Activated CD4-positive, alpha-beta T cell treated with anti-CD3 and anti-CD28 coated beads, Interleukin-2, amount 50 U/mL, for 4 hours (primary cell): ENCODE results near the gene TAF3.

ENCODE experiments used
- DNase-seq, 2 experiments: peaks; one replicate each; pipeline ENCODE4 v3.0.0-alpha.2; 2020

The TAF3 gene

DNA sequence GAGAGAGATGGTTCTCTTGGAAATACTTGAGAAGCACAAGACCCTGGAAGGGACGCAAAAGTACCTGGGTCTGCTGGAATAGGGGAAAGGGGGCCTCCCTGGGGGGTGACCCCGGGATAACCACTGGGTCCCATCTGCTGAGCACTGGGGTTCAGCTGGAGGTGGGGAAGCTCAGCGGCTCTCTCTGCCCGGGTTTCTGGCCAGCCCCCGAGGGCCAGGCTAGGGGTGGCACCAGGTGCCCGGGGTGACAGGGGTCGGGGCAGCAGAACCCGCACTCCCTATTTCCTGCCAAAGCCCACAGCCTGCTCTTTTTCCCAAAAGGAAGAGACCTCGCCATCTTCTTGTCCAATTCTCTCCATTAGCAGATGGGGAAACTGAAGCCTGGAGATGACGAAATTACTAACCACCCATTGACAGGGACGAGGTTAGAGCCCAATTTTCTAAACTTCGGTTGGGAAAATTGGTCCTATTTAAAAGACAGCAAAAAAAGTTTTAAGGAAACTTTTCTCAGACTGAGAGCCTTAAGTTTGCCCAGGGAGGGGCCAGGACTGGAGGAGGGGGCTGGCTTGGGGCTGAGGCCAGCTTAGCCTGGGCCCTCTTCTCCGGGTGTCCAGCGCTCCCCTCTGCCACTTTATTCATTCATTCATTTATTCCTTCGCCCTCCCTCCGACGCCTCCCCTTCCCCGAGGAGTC lies 218.3 kb downstream of the TAF3 start:
- no peak for DNase-seq

DNA sequence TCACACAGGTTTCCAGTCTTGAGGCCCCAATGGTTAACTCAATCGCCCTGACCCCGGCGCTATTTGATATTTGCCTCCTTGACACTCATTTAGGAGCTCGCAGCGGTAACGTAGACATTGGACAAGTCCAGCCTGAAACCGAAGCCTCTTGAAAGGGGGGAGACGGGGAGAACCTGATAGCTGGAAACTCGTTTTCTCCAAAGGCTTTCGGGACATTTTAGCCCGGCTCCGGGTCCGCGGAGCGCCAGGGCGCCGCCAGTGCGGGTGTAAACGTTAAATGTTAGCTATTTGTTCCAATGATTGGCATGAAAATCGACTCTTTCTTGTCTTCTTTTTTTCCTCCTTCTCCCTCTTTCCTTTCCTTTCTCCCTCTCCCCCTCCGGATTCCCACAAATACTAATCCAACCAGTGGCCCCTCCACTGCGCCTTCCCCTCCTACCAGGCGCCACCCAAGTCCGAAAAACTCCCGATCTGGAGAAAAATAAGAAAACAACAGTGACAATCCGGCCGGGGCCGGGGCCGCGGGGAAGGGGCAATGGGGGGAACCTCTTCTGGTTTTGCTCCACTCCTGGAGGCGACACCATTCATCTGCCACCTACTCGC lies 219.0 kb downstream of the TAF3 start:
- no peak for DNase-seq

DNA sequence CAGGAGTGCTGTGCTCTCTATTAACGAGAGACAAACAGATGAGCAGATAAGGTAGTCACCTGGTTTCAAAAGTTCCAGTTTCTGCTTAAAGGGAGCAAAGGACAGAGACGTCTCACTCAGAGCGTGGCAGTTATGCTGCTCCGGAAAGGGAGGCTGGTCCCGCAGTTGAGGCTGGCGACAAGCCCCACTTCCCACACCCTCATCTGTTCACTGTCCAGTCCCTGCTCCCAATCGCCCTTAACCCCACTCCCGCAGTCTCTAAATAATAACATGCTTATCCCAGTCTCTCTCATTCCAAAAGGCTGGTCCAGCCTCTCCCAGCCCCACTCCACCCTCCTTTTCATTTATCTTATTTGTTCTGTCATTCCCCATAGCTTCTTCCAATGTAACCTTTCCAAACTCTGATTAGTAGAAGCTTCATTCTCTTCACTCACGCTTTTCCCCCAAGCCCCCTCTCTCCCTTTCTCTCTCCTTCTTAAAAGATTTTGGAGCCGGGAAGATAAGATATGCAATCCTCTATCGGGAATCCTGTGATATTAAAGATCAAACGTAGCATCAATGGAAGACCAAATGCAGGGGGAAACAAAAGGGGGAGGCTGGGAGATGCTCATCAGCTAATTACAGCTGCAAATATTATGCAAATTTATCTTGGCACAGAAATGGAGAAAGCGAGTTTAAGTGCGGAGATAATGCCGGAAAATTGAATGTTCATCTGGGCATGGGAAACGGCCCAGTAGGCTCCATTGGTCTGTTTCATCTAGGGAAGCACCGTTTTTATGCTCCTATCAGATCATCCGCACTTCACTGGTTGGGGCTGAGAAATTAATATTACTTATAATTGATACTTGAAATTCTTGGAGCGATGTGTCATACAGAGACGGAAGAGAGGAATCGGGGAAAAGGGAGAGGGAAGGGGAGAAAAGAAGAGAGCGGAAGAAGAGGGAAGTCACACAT lies 219.9 kb downstream of the TAF3 start:
- no peak for DNase-seq

DNA sequence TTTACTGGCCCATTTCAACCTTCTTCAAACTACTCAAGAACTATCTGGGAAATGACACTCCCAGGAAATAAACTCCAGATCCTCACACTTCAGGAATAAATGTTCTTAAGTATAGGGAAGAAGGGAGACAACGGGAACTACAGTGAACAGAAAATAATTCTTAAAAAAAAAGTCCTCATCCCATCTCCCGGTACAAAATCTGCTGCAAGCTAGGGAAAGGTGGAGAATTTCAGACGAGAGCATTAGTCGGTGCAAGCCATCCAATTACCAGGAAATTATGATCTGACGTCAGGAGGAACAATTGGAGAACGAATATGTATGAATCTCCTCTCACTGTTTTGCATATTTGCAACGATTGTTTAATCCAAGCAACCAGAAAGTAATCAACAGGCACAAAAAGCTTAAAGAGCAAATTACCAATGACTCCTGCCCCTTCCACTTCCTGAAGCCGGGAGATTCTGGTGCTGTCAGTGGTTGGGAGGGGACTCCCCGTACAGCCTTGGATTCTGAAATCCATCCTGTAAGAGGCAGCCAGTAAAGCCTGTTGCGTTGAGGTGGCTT lies 221.1 kb downstream of the TAF3 start:
- no peak for DNase-seq

DNA sequence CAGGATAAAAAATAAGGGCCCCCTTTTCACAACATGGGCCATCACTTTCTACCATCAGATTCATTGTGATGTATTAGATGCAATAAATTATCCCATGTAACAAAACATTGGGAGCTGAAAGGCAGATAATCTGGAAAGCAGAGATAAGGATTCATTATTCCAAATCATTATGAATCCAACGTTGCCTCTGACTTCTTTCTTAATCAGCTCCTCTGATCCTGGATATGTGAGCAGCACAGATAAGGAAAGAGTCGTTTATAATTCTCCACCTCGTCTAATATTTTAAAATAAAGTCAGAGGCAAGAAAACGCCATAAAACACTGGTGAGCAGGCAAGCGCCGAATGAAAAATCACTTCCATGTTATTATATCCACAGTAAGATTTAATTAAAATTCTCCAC lies 222.3 kb downstream of the TAF3 start:
- no peak for DNase-seq

DNA sequence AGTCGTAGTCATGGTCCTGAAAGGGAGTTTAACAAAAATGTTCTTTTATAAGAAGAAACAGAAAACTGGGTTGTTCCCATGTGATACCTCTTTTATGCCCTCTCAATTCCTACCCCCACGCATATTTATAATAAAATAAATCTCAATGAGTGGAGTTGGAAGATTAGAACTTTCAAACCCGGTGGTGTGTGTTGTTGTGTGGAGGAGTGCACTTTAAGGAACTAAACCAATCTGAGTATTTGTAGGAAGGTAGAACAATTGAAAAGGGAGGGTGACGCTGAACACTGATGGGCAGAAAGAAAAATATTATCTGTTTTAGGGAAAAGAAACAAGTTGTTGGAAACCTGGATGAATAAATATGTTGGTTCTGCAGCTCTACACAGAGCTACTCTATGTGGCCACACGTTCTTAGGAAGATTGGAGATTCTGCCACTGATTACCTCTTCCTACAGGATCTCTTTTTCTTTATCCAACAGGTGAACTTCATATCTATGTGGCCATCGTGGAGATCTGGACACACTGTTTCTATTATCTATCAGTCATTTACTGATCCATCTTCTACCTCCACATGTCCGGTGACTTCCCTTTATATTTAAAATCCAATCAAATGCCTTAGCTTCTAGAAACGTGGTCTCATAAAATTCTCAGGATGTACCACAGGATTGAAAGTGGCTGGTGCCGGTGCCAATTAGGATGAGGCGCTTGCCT lies 223.1 kb downstream of the TAF3 start:
- DNase-seq, result no peak

DNA sequence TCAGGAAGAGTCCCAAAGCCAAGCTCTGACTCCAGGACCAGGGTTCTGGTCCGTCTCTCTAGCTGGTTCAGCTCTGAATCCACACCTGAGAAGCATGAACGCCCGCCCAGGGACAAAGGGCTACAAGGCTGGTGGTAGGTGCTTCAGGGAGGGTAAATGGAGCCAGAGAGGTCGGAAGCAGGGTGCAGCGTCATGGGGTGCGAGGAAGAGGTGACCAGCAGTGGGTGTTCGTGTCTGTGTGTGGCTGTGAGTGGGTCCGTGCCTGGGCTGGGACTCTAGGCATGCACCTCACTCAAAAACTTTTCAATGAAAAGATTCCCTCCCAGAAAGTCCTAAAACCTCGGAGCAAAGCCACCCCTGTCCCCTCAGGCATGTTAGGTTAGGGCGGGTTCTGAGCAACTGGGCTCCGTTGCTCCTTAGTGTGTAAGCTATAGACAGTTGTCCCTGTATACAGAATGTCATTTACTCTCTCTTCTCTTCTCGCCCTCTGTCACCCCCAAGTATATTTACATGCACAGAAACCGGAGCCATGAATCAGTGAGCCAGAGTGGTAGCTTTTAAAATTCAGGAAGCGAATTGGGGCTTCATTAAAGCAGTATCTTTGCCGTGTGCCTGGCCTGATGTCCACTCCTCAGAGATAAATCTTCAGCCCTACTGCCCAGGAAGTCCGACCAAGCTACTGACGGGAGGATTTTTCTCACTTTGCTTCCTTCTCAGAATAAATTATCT lies 223.9 kb downstream of the TAF3 start:
- no peak for DNase-seq

DNA sequence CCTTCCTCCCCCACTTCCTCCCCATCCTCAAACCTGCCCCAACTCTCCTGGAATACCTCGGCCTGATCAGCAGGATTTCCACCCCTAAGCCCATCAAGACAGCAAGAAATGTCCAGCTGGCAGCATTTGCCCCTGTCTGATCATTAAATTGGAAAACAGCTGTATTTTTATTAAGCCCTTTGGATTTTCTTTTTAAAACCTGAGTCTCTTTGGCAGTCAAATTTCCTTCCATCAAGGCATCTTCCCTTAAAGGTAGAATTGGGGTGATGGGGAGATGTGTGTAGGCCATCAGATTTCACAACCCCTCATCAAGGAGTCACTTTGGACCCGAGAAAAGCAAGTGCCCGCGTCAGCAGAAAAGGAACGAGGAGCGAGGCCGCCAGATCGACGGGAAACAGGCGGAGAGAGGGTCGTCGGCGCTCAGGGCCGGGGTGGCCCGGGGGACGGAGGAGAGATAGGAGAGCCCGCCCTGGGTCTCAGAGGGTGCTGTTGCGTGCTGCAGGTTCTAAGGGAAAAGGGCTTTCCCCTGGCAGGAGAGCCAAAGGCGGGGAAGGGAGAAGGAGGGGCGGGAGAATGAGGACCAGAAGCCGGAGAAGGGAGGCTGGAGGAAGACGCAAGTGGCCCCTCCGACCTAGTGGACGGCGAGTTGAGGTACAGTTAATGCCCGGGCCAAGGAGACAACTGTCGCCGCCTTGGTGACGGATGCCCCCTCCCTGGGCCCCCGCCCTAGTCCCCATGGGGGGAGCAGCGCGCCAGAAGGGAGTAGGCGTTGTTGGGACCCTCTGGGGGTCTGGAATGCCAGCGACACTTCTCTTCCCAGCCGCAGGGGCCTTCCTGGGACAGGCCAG lies 224.6 kb downstream of the TAF3 start:
- DNase-seq, result no peak

DNA sequence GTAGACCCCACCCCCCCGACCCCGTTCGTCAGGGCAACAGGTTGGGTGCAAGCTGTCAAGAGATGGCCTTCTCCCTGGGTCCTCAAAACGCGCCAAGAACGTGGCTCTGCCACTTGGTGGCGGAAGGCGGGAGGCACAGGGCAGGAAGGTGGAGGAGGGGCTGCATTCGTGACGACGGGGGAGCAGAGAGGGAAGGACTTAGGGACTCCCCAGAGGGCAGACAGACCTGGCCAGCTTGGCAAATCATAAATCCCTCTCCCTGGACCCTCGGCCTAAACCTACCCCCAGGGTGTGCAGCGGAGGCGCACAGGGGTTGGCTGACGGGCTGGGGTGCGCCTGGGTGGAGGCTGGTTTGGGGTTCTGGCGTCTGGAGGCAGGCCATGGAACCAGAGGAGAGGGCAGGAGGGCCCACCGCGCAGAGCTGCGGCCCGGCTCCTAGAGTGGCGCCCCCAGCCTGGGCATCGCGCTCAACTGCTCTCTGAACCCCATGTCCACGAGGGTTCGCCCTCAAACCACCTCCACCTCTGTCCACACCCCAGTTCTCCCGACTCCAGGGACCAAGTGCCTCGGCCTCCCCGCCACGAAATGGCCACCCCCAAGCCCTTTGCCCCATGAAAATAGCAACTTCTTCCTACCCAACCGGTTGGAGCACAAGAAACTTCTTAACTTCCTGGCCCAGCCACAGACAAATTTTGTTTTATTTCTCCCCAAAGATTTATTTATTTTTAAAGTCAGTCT lies 225.4 kb downstream of the TAF3 start:
- DNase-seq, result no peak

DNA sequence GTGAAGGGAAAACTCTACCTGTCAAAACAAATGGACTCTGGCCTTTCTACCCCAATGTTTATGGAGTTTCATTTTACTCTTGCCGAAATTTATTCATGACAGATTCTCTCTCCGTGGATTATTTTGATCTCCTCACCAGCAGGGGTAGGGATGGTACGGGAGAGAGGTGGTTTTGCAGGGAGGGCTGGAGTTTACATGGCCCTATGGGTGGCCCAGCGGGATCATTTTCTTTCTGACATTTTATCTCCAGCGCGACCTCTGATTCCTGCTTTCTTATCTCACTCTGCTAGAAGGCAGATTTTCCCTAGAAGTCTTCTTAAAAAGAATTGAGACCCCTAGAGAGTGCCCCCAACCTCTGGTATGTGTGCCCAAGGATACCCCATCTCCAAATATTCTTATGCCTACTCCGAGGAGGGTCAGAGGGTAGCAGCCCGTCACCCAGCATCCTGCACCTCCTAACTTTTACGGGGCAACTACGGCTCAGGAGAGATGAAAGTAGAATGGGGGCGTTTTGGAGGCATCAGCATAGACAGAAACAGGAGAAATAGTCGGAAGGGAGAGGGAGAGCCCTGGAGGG lies 226.1 kb downstream of the TAF3 start:
- DNase-seq, result no peak

DNA sequence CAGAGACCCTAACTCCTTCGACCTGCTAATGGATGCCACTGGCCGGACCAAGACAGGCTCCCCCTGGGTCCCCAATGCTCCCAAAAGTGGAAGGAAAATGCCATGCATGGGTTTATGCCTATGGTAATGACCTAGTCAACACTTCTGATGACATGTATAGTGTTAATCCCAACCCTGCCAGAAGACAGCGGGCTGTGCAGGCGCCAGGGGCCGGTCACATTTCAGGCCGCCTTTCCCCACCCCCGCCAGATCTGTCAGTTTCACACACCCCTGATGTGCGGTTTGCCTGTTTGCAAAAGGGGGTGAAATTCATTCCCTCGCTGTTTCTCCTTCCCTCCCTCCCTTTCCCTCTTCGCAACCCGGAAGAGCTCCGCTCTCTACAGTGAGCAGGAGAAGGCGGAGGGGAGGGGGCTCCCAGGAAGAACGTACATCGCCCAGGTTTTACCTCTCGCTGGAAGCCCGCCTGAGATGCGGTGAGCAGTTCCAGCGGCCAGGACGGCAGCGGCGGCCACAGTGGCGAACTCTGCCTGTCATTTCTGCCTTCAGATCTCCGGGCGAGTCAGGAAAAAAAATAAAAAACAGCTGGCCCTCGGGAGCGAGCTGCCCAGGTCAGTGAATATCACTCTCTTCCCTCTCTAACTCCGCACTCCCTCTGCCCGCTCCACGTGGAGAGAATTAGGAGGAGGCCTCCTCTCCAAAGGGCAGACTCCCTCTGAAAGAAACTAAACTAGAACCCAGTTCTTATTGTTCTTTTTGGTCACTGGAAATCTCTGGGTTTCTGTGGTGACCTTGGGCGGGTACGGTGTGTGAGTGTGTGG lies 226.8 kb downstream of the TAF3 start:
- DNase-seq, result no peak

DNA sequence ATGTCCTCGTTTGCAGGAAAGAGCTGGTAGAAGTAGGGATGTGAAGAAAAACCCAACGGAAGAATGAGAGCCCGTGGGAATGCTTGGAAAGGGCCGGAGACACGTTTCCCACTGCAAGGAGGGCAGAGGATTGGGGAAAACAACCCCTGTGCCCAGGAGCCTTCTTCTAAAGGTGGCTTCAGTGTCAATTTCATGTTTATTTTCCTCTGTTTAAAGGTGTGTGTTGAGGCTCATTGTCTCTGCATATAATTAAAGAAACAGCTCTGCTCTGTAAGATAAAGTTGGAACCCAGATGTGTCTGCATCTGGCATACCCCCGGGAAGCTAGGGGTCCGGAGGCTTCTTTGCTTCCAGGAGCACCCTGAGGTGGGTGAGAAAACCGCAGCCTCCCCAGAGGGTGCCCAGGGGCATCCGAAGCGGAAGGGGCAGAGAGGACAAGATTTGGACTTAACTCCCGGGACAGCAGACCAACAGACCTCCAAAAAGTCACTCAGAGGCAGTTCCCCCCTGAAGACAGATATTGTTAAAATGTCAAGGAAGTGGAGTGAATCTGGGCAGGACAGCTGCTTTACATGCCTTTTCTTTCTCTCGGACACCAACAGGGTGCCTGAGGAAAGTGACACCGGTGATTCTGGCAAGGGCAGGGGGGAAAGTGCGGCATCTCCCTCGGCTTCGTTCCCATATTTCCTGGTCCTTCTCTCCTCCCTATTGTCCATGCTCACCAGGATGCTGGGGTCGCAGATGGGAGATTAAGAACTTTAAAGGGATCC lies 227.6 kb downstream of the TAF3 start:
- no peak for DNase-seq

DNA sequence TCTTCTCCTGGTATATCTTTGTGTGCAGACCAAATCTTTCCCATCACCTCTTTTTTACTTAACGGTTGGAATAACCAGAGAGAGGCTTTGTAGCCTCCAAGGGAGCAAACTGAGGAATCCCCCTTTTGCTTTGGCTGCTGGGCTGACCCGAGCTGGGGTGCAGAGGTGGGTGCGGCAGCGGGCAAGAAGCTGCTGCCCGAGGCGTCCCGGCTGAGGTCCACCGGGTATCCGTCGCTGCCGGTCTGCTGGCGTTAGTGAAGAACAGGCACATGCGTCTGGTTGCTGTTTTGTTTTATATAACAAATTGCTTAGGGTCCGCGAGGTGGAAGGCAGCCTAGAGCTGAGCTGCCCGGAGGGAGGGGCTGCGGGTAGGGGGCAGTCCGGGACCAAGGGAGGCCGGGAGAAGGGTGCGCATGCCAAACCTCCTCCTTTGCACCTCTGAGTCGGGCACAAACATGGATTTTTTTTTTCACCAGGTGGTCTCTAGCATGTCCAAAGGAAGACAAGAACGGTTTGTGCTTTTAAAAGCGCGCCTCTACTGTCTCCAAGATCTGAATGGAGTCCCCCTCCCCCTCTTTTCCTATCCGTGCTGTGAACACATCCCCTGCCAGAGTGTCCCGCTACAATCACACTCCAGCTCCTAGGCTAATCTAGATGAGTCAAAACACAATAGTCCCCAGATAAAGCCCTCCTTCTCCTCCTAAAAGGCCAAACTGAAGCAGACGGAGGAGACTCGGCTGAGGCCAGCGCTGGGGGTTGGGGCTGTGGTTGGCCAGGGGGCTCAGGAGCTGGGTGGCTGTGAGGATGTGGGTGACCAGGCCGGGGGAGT lies 229.4 kb downstream of the TAF3 start:
- no peak for DNase-seq

DNA sequence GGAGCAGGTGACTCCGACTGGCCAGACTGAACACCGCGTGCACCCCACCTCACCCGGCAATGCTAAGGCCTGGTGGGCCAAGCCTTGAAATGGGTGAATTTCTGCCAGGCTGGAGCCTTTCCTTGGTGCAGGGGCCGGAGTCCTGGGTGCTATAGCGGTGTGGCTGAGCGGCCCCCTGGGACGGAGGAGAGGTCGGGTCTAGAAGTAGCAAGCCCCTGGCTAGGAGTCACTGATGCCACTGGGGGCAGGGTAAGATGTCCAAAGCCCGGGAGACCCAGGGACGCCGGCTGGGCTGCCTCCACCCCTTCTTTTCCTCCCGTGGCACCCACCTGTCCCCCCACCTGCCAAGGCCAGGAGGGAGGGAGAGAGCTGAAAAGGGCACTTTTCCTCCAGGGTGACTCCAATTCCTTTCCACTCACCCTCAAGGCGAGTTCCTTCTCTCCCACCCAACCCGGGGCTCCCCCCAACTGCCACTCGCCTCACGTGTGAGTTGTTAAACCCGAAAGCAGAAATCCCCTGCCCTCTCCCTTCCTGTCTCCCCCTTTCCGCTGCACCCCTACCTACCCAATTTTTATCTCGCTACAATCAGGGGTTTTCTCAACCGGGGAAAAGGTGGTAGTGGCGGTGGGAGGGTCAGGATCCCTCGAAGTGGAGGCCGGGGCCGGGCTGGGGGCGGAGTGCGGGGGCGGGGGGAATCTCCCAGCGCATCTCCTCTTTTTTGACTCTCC lies 230.1 kb downstream of the TAF3 start:
- DNase-seq, result peak; percentile 49 to 57

DNA sequence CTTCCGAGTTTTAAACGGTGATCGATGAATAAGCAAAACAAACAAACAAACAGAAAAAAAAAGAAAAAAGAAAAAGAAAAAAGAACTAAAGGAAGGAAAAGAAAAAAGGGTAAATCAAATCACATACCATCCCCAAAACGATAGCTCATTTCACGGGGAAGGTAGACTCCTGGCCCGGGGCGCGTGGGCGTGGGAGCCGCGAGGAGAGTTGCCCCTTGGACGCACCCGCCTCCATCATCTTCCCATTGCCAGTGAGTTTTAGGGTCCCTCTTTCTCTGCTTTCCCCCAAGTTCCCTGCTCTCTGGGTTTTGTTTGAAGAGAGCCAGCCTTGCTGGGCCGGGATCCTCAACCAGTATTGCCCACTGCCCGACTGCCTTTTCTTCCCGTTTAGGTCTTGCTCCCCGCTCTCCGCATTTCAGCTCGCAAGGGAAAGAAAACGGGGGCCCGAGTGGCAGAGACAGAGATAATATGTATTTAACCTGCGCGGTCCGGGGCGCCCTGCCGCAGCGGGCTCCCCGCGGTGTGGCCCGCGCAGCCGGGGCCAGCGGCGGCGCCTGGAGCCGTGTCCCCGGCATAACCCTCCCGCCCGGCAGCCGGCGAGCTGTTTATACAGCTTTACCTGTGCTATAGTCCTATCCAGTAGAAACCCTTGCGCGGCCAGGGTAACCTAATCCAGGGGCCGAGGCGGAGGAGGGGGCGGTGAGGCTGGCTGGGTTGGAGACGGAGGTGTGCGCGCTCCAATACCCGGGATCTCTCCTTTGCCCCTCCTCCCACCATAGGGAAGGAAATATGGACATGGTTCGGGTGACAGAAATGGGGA lies 230.9 kb downstream of the TAF3 start:
- DNase-seq, result no peak
